IPS-20b (cell line): ENCODE data around the gene PCDH9.
"Not testable (repeated sequence)": the region's sequence is repeated elsewhere in the genome, so short reads cannot be mapped to it uniquely, and the experiment has no call there.

ENCODE experiments used
- H3K27ac ChIP-seq: one replicate; pipeline ENCODE4 v1.5.1; 2013; ENCODE audit warnings: low read length
- H3K27me3 ChIP-seq: 2 replicates; pipeline ENCODE4 v1.6.1; 2013; ENCODE audit warnings: mild to moderate bottlenecking, low read length, inconsistent platforms; ENCODE audit not compliant: insufficient read depth
- H3K36me3 ChIP-seq: 2 replicates; pipeline ENCODE4 v1.6.1; 2013; ENCODE audit warnings: low read depth, mild to moderate bottlenecking, inconsistent platforms, low read length, moderate library complexity; ENCODE audit not compliant: insufficient read depth
- H3K4me1 ChIP-seq: 2 replicates; pipeline ENCODE4 v1.6.1; 2013; ENCODE audit warnings: mild to moderate bottlenecking, control low read depth, inconsistent platforms, low read length, moderate library complexity; ENCODE audit not compliant: insufficient read depth
- H3K4me3 ChIP-seq: 2 replicates; pipeline ENCODE4 v1.5.1; 2013; ENCODE audit warnings: mild to moderate bottlenecking, low read length, inconsistent platforms
- H3K9ac ChIP-seq: 2 replicates; pipeline ENCODE4 v1.6.1; 2013; ENCODE audit warnings: low read depth, mild to moderate bottlenecking, inconsistent platforms, low read length, moderate library complexity
- H3K9me3 ChIP-seq: 2 replicates; pipeline ENCODE4 v1.6.1; 2013; ENCODE audit warnings: mild to moderate bottlenecking, low read depth, low read length, inconsistent platforms; ENCODE audit not compliant: insufficient read depth

Gene PCDH9

DNA sequence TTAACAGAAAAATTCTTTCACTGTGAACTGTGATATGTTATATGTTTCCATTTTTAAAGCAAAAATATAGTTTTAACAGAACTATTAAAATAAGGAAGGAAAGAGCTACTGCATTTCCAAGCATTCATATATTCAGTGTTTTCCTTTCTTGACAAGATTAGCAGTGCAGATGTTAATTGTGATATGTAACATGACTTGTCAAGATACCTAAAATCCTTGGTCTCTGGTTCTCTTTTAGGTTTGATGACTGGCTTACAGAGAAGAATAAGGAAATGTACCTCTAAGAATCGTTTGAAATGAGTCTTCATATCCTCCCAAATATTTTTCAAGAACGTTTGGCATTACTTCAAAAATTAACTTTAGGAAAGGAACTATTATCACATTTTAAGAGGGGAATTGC is 907.2 kb downstream of the PCDH9 start:
- H3K9me3 ChIP-seq: no peaks in the 10 kb centered on the region
- no peak overlapping the region for H3K27ac ChIP-seq
- no peaks in the 10 kb centered on the region for H3K27me3 ChIP-seq
- H3K9ac ChIP-seq: no peak overlapping the region
- H3K4me1 ChIP-seq: peaks cover 2% of the 10 kb centered on the region; the same call in 1 of the 2 replicates
- no peak overlapping the region for H3K4me3 ChIP-seq
- H3K36me3 ChIP-seq: no peaks in the 10 kb centered on the region

DNA sequence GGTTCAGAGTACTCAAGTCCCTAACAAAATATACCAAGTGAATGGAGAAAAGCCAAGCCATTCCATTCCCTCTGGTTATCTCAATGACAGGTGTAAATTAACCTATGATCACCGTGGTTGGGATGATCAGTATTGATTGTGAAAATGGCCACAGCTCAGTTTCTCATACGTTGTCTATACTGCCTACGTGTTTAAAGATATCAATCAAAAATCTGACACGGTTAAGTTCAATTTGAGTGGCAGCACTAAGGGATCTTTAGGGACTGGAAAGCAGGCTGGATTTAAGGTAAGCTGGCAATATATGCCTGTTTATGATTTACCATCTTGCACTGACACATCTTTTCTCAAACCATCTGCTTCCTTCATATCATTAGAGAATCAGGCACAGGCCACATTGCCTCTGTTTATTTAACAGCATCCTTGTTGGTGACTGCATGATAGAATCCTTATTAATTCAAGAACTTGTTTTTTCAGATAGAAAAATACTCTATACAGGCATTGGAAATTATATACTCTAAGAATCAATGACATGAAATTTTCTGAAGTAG is 907.9 kb downstream of the PCDH9 start:
- H3K9ac ChIP-seq: no peak overlapping the region
- H3K36me3 ChIP-seq: no peaks in the 10 kb centered on the region
- H3K27me3 ChIP-seq: no peaks in the 10 kb centered on the region
- no peaks in the 10 kb centered on the region for H3K9me3 ChIP-seq
- H3K27ac ChIP-seq: no peak overlapping the region
- H3K4me1 ChIP-seq: peaks cover 2% of the 10 kb centered on the region; the same call in 1 of the 2 replicates
- H3K4me3 ChIP-seq: no peak overlapping the region

DNA sequence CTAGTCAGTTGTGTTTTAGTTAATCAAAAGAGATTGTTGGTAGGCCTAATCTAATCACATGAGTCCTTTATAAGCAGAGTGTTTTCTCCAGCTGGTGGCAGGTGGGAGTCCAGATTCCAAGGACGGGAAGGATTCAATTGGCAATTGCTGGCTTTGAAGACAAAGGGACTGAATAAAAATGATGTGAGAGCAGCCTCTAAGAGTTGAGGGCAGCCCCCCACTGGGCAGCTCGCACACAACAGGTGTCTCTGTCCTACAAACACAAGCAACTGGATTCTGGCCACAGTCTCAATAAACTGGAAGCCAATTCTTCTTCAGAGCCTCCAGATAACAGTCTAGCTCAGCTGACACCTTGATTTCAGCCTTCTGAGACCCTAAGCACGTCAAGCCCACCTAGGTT is 915.2 kb downstream of the PCDH9 start:
- Histone ChIP-seq H3K36me3 (no peaks in the 10 kb centered on the region), H3K9me3 (no peaks in the 10 kb centered on the region), H3K27me3 (no peaks in the 10 kb centered on the region), H3K4me1 (peaks cover 4% of the 10 kb centered on the region; the same call in 1 of the 2 replicates), H3K27ac (no peak overlapping the region), H3K4me3 (no peak overlapping the region), H3K9ac (no peak overlapping the region)

DNA sequence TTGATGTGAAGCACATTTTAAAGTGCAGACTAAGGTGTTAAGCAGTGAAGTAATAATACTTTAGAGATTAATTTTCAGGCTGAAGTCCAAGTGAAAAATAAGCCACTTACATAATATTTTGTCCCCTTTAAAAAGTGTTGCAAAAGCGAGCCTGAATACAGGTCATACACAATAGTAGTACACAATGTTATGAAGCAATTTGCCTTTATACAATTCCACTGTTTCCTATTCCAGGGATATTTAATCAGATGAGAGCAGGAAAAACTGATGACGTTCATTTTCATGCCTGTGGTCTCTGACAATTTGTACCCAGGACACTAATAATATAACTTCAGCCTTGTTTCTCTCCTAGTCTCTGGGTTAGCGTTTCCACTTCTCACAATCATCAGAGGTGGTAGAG is 916.7 kb downstream of the PCDH9 start:
- Histone ChIP-seq H3K9ac (no peak overlapping the region), H3K27ac (no peak overlapping the region), H3K4me3 (no peak overlapping the region)

DNA sequence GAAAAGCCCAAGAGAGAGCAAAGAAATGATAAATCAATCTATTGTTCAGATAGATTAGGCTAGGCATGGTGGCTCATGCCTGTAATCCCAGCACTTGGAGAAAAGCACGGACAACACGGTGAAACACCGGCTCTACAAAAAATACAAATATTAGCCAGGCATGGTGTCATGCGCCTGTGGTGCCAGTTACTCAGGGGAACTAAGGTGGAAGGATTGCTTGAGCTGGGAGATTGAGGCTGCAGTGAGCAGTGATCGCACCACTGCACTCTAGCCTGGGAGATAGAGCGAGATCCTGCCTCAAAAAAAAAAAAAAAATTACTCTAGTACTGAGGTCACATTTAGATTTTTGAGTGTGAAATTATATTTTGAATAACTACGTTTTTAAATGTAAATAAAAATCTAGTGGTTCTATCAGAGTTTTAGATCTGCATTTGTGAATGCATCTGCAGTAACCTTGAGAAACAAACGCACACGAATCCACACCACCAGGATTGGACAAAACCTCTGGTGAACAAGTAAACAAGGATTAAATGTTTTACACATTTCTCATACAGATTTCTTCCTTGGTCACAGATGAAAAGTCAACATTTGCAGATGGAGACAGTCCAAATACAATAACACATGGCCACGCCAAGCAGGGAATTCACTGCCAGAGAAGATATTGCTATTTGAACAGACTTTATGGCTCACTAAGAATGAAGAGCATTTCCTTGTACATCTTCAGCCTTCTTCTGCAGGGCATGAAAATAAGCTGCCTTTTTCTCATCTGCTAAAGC is 917.6 kb downstream of the PCDH9 start:
- Histone ChIP-seq H3K4me1 (peaks cover 4% of the 10 kb centered on the region; the same call in 1 of the 2 replicates), H3K27ac (no peak overlapping the region), H3K27me3 (no peaks in the 10 kb centered on the region), H3K4me3 (no peak overlapping the region), H3K9ac (no peak overlapping the region), H3K9me3 (no peaks in the 10 kb centered on the region), H3K36me3 (no peaks in the 10 kb centered on the region)

More for the DNA sequence above, 916.7 kb downstream of the PCDH9 start:
- Histone ChIP-seq H3K27me3 (no peaks in the 10 kb centered on the region), H3K4me1 (peaks cover 4% of the 10 kb centered on the region; the same call in 1 of the 2 replicates), H3K36me3 (no peaks in the 10 kb centered on the region), H3K9me3 (no peaks in the 10 kb centered on the region)

DNA sequence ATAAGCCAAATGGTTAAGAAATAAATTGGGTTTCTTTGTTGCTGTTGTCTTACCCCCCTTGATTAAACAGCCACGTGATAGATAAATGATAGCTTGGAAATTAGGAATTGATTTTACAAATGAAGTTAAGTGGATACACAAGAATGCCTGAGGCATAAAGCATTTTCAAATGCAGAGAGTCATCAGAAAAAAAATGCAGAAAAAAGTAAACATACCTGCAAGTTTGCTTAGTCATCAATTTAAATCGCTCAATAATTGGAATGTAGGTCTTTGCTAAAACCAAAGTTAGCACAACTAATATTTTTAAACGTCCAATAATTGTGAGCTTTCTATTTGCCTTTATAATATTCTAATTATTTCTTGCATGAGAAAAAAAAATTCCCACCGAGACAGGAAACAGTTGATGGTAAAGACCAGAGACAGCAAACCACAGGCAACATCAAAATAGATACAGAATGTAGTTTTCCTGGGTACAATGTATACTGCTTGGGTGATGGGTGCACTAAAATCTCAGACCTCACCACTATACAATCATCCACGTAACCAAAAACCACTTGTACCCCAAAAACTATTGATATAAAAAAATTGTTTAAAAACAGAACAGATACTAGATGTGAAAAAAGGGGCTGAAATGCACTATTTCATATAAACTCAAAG is 924.0 kb downstream of the PCDH9 start:
- no peak overlapping the region for H3K4me3 ChIP-seq
- no peaks in the 10 kb centered on the region for H3K4me1 ChIP-seq
- no peak overlapping the region for H3K27ac ChIP-seq
- no peaks in the 10 kb centered on the region for H3K9me3 ChIP-seq
- H3K9ac ChIP-seq: no peak overlapping the region
- H3K27me3 ChIP-seq: no peaks in the 10 kb centered on the region
- no peaks in the 10 kb centered on the region for H3K36me3 ChIP-seq

DNA sequence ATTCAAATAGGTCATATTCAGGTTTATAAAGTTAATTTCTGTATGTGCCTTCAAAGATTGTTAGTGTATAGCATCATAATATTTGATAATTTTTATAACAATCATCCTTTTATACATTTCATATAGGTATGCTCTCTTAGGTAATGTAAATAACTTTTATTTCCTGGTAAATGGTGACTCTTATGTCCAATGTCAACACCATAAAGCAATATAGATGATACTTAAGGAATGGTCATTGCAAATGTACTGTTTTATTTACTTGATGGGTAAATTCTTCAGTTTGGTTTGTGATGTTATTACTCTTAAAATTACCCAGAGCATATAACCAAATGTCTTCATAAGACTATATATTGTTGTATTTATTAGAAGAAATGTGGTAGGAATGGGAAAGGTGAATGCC is 928.7 kb downstream of the PCDH9 start:
- H3K4me3 ChIP-seq: no peak overlapping the region
- no peaks in the 10 kb centered on the region for H3K36me3 ChIP-seq
- H3K27me3 ChIP-seq: no peaks in the 10 kb centered on the region
- no peaks in the 10 kb centered on the region for H3K4me1 ChIP-seq
- peaks cover 6% of the 10 kb centered on the region; the same call in 1 of the 2 replicates for H3K9me3 ChIP-seq
- H3K27ac ChIP-seq: no peak overlapping the region
- no peak overlapping the region for H3K9ac ChIP-seq

DNA sequence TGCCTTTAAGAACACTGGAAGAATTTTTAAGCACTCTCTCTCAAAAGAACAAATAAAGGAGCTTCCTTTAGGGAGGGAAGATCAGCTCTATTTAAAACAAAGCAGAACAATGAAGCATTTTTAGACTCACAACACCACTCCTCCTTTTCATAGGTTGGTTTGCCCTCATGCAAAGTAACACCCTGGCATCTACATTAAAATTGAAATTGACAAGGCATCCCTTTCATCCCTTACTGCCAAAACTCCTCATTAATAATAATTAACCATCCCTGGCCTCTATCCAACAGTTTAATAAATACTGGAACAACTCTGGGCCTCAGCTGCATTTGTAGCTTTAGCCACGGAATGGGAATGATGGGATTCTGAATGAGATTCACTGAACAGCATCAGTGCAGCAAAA is 929.1 kb downstream of the PCDH9 start:
- H3K4me1 ChIP-seq: no peaks in the 10 kb centered on the region
- H3K27ac ChIP-seq: no peak overlapping the region
- no peaks in the 10 kb centered on the region for H3K27me3 ChIP-seq
- no peak overlapping the region for H3K9ac ChIP-seq
- no peaks in the 10 kb centered on the region for H3K36me3 ChIP-seq
- no peak overlapping the region for H3K4me3 ChIP-seq
- peaks cover 9% of the 10 kb centered on the region; the same call in 1 of the 2 replicates for H3K9me3 ChIP-seq

DNA sequence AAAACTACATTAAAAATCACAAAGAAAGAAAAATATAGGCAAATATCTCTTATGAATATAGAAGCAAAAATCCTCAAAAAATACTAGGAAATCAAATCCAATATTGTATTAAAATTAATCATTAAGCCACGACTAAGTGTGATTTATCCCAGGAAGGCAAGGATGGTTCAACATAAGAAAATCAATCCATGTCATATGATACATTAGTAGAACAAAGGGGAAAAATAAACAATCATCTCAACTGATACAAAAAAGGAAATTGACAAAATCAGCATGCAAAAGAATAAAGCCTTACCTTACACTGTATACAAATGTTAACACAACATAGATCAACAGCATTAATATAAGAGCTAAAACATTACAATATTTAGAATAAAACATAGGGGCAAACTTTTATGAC is 933.3 kb downstream of the PCDH9 start:
- H3K9ac ChIP-seq: no peak overlapping the region
- H3K27me3 ChIP-seq: no peaks in the 10 kb centered on the region
- peaks cover 9% of the 10 kb centered on the region; the same call in 1 of the 2 replicates for H3K9me3 ChIP-seq
- no peaks in the 10 kb centered on the region for H3K36me3 ChIP-seq
- no peak overlapping the region for H3K27ac ChIP-seq
- H3K4me1 ChIP-seq: no peaks in the 10 kb centered on the region
- no peak overlapping the region for H3K4me3 ChIP-seq

DNA sequence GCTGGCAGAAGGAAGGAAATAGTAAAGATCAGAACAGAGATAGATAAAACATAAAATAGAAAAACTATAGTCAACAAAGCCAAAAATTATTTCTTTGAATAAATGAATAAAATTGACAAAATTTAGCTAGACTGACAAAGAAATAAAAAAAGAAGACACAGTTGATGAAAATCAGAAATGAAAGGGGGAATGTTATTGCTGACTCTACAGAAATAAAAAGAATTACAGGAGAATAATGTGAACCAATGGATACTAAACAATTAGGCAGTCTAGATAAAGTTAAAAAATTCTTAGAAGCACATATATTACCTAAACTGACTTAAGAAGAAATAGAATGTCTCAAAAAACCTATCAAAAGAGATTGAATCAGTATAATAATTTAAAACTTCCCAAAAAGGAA is 933.8 kb downstream of the PCDH9 start:
- no peak overlapping the region for H3K4me3 ChIP-seq
- H3K36me3 ChIP-seq: no peaks in the 10 kb centered on the region
- no peak overlapping the region for H3K27ac ChIP-seq
- no peak overlapping the region for H3K9ac ChIP-seq
- no peaks in the 10 kb centered on the region for H3K27me3 ChIP-seq
- H3K4me1 ChIP-seq: no peaks in the 10 kb centered on the region
- peaks cover 9% of the 10 kb centered on the region; the same call in 1 of the 2 replicates for H3K9me3 ChIP-seq

DNA sequence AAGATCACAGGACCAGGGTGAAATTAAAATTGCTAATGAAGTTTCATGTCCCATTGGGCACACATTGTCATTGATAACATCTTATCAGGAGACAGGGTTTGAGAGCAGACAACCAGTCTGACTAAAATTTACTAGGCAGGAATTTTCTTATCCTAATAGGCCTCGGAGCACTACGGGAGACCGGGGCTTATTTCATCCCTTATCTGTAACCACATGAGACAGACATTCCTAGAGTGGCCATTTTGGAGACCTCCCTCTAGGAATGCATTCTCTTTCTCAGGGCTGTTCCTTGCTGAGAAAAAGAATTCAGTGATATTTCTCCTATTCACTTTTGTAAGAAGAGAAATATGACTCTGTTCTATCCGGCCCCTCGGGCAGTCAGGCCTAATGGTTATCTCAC is 943.3 kb downstream of the PCDH9 start:
- H3K9ac ChIP-seq, H3K4me1 ChIP-seq, H3K36me3 ChIP-seq, H3K27me3 ChIP-seq, H3K4me3 ChIP-seq, H3K27ac ChIP-seq: not testable (repeated sequence)
- H3K9me3 ChIP-seq: peaks cover 33% of the 10 kb centered on the region

DNA sequence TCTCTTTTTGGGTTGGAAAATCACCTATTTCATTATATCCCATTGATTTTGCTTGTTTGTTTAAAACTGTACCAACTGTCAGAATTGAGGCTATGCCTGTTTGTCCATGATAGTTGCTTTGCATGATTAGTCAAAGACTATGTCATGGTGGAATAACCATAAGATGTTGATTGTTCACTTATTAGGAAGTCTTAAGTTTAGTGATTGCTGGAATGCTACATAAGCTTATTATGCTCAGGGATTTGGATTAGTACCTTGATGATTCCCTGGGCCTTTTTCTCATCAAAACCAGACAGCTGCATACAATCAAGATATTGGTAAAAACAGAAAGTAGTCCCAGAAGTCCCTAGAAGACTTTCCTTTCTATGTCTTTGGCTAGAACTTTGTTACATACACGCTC is 954.7 kb downstream of the PCDH9 start:
- Histone ChIP-seq H3K27me3 (no peaks in the 10 kb centered on the region), H3K9ac (no peak overlapping the region), H3K9me3 (peaks cover 14% of the 10 kb centered on the region), H3K4me1 (no peaks in the 10 kb centered on the region), H3K36me3 (no peaks in the 10 kb centered on the region), H3K4me3 (no peak overlapping the region), H3K27ac (no peak overlapping the region)
